Measurements from ENCODE around the gene MANSC1. TPM values are rescaled to one million over a fixed set of nuclear protein-coding genes. Genes with fewer than 3 reads are reported as not detected.
"Not testable (repeated sequence)": the region's sequence is repeated elsewhere in the genome, so short reads cannot be mapped to it uniquely, and the experiment has no call there.

MANSC1 gene
- polyA plus RNA-seq, 1 donor from 2014 or later = 1.3 TPM

GRCh38 chr12:12315838-12316237, 34.2 kb downstream of the MANSC1 start:
- no peak overlapping the region for H3K27ac ChIP-seq (ENCODE audit: low read length)
- no peaks in the 10 kb centered on the region for H4K20me1 ChIP-seq (ENCODE audit: insufficient read depth)
- TF ChIP-seq MXI1 (conservative IDR thresholded peaks at IDR 0.05; ENCODE audit: poor library complexity, severe bottlenecking) (no peak), TAF1 (IDR thresholded peaks at IDR 0.05; ENCODE audit: low read depth) (no peak), POLR2AphosphoS5 (IDR thresholded peaks at IDR 0.05) (no peak), SMC3 (conservative IDR thresholded peaks at IDR 0.05; ENCODE audit: poor library complexity) (no peak), EP300 (conservative IDR thresholded peaks at IDR 0.05; ENCODE audit: poor library complexity, severe bottlenecking) (no peak), CTCF (IDR thresholded peaks at IDR 0.05; ENCODE audit: poor library complexity, severe bottlenecking) (no peak), RAD21 (conservative IDR thresholded peaks at IDR 0.05) (no peak), EZH2 (IDR thresholded peaks at IDR 0.05; ENCODE audit: borderline replicate concordance, insufficient read depth, low read length, poor library complexity, severe bottlenecking) (no peak)
- TF ChIP-seq, protein P1, sequence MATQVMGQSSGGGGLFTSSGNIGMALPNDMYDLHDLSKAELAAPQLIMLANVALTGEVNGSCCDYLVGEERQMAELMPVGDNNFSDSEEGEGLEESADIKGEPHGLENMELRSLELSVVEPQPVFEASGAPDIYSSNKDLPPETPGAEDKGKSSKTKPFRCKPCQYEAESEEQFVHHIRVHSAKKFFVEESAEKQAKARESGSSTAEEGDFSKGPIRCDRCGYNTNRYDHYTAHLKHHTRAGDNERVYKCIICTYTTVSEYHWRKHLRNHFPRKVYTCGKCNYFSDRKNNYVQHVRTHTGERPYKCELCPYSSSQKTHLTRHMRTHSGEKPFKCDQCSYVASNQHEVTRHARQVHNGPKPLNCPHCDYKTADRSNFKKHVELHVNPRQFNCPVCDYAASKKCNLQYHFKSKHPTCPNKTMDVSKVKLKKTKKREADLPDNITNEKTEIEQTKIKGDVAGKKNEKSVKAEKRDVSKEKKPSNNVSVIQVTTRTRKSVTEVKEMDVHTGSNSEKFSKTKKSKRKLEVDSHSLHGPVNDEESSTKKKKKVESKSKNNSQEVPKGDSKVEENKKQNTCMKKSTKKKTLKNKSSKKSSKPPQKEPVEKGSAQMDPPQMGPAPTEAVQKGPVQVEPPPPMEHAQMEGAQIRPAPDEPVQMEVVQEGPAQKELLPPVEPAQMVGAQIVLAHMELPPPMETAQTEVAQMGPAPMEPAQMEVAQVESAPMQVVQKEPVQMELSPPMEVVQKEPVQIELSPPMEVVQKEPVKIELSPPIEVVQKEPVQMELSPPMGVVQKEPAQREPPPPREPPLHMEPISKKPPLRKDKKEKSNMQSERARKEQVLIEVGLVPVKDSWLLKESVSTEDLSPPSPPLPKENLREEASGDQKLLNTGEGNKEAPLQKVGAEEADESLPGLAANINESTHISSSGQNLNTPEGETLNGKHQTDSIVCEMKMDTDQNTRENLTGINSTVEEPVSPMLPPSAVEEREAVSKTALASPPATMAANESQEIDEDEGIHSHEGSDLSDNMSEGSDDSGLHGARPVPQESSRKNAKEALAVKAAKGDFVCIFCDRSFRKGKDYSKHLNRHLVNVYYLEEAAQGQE (IDR thresholded peaks at IDR 0.05; ENCODE audit: borderline replicate concordance) = no peak
- no peak overlapping the region for H3K4me2 ChIP-seq (ENCODE audit: low read length)
- no peak overlapping the region for H3K9ac ChIP-seq (ENCODE audit: low read length)
- H3K4me3 ChIP-seq (ENCODE audit: low read length) = no peak overlapping the region
- H2AFZ ChIP-seq (ENCODE audit: low read depth, low read length) = no peak overlapping the region
- no peaks in the 10 kb centered on the region for H3K36me3 ChIP-seq (ENCODE audit: insufficient read depth, low read length)
- no peaks in the 10 kb centered on the region for H3K9me3 ChIP-seq (ENCODE audit: low read length)
- no peaks in the 10 kb centered on the region for H3K27me3 ChIP-seq (ENCODE audit: insufficient read depth, low read depth, low read length)
- H3K9me2 ChIP-seq (ENCODE audit: insufficient read depth, low read length) = no peaks in the 10 kb centered on the region
- no peaks in the 10 kb centered on the region for H3K79me2 ChIP-seq (replicated peaks; ENCODE audit: insufficient read depth, low read length)
- no peaks in the 10 kb centered on the region for H3F3A ChIP-seq (ENCODE audit: insufficient read depth, low read length, poor library complexity, severe bottlenecking)

- not testable (repeated sequence) for H3K27me3 ChIP-seq (ENCODE audit: insufficient read depth, low read depth, low read length); H3K9ac ChIP-seq (ENCODE audit: low read length); H2AFZ ChIP-seq (ENCODE audit: low read depth, low read length); H3K79me2 ChIP-seq (replicated peaks; ENCODE audit: insufficient read depth, low read length); H3F3A ChIP-seq (ENCODE audit: insufficient read depth, low read length, poor library complexity, severe bottlenecking); H3K27ac ChIP-seq (ENCODE audit: low read length); H3K9me3 ChIP-seq (ENCODE audit: low read length); H3K4me3 ChIP-seq (ENCODE audit: low read length); H3K36me3 ChIP-seq (ENCODE audit: insufficient read depth, low read length); H3K4me2 ChIP-seq (ENCODE audit: low read length); H4K20me1 ChIP-seq (ENCODE audit: insufficient read depth); H3K9me2 ChIP-seq (ENCODE audit: insufficient read depth, low read length)
Observed at GRCh38 chr12:12310695-12311094, 39.3 kb downstream of the MANSC1 start.
